CD4-positive, alpha-beta T cell treated with Interleukin-2 at 100 ng/mL for 4 hours (primary cell): ENCODE data around the gene RNF157.

ENCODE experiments used
- DNase-seq: peaks from one replicate; pipeline ENCODE4 v3.0.0-alpha.2; 2020; ENCODE audit warnings: low spot score

Gene RNF157

GRCh38 chr17:76240461-76241203 lies at the start of gene RNF157:
RNF157 (minus strand) TSS chr17:76240493; CDS start chr17:76240240, 253 bp downstream.
- DNase-seq: peak; percentile 65

DNA sequence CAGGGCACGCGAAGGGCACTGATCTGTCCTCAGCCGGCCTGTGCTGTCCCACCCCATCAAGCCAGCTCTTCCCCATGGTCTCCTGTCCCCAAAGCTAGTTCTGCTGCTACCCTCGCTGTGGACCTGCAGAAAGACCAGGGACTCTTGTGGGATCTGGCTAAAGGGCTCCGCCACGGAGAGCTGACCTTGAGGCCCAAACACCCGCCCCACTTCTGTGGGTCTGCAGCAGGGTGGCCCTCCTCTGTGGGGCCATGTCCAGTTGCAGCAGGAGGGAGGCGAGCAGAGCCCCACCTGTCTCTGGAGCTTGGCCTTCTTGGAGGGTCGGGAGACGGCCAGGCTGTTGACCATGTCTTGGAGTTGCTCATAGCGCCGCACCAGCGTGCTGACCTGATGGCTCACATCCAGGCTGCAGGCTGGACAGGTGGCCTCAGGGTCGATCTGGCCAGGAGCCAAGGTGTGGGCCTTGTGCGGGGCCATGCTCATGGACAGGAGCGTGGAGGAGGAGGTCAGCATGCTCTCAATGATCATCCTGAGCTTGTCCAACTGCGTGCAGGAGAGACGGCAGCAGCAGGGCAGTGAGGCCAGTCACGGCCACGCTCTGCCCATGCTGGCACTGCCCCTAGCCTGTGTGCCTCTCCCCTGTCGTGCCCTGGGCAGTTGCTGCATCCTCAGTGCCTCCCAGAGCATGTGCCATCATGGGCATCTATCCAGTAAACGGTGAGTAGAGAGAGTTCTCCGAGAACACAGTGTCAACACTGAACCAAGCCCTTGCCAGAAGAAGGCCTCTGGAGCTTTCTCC lies 41.5 kb upstream of the RNF157 start:
- no peak for DNase-seq

- no peak for DNase-seq
These were observed 40.4 kb upstream of the RNF157 start for GRCh38 chr17:76280650-76281049.

GRCh38 chr17:76279742-76280287 lies 39.5 kb upstream of the RNF157 start:
- no peak for DNase-seq

DNA sequence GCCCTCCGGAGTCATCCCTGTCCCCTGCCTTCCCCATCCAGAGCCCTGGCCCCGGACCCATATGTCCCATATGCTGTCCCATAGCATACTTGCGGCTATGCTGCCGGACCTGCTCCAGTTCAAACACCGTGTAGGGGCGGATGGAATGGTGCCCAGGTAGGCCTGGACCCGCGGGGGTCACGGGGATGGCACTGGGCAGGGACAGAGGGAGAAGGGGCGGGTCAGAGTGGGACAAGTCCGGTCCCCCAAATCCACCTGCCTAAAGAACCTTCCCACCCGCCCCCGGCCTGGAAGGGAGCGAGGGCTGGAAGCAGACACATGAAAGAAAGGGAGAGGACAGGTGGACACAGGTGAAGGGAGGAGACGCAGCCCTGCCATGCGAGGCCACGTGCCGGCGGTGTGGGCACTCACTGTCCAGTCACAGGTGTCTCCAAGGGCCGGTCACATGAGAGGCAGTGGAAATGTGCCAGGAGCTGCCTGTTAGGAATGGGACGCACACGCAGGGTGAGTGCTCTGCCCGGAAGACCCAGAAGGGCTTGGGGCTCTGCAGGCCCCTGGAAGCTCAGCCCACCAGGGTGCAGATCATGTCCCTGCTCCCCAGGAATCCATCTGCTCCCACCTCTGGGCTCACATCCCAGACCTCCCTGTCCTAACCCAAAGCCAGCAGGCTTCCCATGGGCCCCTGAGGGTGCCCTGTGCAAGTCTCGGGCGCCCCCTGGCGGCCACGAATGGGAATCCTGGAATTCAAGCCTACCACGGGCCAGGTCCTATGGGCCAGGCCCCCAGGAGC lies 38.9 kb upstream of the RNF157 start:
- peak; percentile 85 for DNase-seq

GRCh38 chr17:76278268-76278908 lies 38.1 kb upstream of the RNF157 start:
- no peak for DNase-seq

GRCh38 chr17:76277300-76278267 lies 37.3 kb upstream of the RNF157 start:
- DNase-seq: no peak

- no peak for DNase-seq
These were observed 36.4 kb upstream of the RNF157 start for GRCh38 chr17:76276461-76277299.

DNA sequence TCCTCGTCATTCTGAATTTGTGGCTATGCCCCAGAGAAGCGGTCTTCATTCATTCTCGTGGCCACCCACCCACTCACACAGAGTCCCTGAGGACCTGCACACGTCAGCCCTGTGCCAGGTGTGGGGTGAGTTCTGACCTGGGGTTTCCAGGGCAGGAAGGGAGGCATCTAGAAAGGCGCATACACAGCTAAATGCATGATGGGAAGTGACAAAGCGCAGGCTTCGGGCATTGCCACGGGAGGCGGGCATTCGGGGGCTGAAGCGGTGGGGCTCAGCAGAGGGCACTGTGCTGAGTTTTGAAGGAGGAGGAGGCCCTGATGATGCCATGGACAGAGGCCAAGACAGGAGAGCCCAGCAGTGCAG lies 35.8 kb upstream of the RNF157 start:
- DNase-seq: no peak

GRCh38 chr17:76275382-76276068 lies 35.2 kb upstream of the RNF157 start:
- no peak for DNase-seq

DNA sequence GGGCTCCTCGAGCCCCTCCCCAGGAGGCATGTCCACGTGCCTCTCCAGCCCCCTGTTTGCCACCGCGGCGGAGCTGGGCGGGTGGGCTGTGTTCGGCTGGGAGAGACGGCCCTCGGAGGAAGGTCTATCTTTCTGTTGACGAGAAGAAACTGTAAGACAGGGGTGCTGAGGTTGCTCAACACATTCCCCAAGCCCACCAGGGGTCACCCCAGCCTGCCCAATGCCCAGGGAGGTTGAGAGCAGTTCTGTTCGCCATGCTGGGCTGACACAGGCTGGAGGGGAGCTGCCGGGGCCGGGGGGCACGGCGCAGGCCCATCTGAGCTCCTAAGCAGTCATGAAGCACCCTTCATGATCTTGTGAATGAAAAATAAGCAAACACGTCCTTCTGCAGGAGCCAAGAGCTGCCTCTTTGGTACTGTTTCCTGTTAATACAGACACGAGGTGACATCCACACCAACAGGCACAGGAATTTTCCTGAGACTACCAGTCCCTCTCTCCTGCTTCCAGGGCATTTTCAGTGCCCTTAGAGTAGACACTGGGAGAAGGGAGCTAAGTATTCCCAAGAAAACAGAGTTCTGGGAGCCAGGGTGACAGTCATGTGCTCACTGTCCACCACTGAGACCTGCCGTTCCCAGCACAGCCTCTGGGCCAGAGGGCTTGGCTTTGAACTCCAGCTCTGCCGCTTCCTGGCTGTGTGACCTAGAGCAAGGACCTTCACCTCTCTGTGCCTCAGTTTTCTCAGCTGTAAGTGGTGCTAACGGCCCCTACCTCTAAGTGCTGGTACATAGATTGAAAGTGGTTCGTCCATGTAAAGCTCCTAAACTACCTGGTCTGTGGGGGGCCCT lies 34.0 kb upstream of the RNF157 start:
- DNase-seq: no peak

DNA sequence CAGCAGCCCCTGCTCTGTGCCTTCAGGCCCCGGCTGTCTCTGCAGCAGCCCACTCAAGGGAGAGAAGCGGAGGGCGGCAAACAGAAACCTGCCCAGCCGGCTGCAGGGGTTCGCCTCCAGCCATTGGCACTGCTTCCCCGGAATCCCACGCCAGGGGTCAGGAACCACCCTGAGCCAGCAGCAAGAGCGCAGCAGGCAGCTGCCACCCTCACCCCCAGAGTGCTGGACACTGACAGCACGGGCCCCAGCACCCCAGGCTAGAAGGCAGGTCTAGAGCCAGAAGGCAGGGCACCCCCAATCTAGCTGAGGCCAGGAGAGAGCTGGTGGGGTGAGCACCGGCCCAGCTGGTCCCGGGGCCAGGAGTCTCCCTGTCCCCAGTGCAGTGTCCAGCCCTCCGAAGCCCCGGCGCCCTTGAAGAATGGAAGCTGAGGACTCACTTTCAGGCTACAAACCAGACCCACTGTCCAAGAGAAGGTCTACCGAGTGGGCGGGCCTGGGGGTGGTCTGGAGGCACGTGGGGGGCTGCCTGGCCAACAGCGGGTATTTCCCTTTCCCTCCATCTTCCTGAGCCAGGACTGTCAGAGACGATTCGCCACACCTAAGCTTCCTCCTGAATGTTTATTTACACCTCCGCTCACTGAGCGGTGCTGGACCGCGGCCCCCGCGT lies 33.3 kb upstream of the RNF157 start:
- DNase-seq: no peak

DNA sequence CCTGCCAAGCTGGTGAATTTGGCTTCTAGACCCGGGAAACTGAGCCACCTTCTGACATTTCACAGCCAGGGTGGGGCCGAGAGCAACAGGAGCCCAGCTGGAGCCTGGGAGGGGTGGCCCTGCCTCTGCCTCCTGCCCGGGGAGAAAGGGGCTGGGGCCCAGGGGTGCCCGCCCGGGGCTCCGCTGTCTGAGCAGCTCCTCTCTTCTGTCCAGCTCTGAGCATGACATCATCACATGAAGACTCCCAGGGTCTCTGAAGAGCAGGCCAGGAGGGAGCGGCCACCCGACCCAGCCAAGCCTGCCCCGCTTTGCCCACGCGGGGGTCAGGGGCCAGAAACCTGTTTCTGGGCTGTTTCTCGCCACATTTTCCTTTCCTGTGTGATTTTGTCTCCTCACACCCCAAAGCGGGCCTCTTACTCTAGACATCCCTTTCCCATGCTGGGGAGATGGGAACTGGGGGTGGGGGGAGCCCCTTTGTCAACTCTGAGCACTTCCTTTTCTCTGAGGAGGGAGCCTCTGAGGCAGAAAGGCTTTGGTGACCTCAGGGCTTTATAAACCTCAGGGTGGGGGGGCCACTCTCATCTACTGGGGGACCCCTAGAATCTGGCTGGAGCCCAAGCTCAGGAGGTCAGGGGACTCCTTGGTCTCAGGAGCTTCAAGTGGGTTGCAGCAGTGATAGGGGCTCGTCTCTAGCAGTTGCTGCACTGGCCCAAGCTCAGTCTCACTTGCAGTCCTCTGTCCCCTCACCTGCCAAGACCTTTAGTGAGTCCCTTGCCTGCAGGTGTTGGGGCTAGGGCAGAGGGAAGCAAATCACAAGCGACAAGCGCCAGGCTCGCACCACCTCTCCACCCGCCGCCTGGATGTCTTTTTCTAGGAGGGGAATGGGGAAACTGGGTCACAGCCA lies 32.5 kb upstream of the RNF157 start:
- DNase-seq: no peak

DNA sequence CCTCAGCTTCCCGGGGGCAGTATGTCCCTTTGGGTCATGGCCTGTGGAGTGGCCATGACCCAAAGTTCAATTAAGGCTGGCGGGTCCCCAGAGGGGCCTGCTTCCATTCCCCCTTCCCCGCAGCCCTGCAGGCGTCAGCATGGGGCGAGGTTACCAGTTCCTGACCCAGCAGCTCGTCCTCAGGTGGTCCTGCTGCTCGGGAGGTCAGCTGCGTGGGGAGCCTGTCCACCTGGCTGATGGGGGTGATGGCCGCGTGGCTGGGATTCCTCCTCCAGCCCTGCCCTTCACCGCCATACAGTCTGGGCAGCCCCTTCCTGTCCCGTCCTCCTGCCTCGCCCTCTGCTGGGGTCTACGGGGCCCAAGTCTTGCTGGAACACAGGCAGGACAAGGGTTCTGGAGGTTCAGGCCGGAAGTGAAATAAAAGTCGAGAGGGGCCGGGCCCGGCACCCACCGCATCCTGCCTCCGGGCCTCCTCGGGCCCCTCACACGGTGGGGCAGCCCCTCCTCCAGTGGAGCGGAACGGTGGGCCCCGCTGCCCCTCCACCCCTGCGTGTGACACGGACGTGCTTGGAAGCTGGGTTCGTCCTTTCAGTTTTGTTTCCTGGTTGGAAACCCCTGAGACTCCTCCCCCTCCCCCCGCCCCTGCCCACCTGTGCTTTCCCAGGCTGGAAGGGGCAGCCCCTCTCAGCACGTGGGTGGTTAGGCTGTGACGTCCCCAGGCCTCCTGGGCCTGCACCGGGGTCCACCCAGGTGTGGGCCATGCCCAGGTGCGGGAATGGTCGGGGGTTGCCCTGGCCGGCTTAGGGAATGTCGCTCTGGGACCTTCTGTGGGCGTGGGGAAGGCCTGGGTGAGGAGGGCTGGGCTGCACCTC lies 31.6 kb upstream of the RNF157 start:
- peak; percentile 42 for DNase-seq
